HEK293 (cell line): ENCODE measurements around the gene CECR2.

ENCODE experiments used
- CTCF ChIP-seq: fragments of 450-650 bp; formaldehyde crosslinking; IDR thresholded peaks from 2 replicates; pipeline ENCODE4 v1.5.1; 2016; ENCODE audit warnings: missing biosample characterization, missing genetic modification characterization
- HOXA7 ChIP-seq: sonication (generic); formaldehyde crosslinking; IDR thresholded peaks from 2 replicates; pipeline ENCODE4 v1.8.1; 2022; ENCODE audit warnings: missing genetic modification reagents, borderline replicate concordance
- MYNN ChIP-seq: fragments of 450-650 bp; formaldehyde crosslinking; IDR thresholded peaks from 2 replicates; pipeline ENCODE4 v1.5.1; 2016; ENCODE audit warnings: missing biosample characterization, missing genetic modification characterization, borderline replicate concordance
- PRDM10 ChIP-seq: fragments of 450-650 bp; formaldehyde crosslinking; IDR thresholded peaks from 2 replicates; pipeline ENCODE4 v1.5.1; 2016; ENCODE audit warnings: missing biosample characterization, missing genetic modification characterization
- TCF7L2 ChIP-seq: IDR thresholded peaks from 2 replicates; pipeline ENCODE4 v1.6.1; 2011; ENCODE audit warnings: low read depth, mild to moderate bottlenecking, inconsistent platforms, low read length, moderate library complexity, borderline replicate concordance
- ZFP37 ChIP-seq: fragments of 450-650 bp; formaldehyde crosslinking; IDR thresholded peaks from 2 replicates; pipeline ENCODE4 v1.5.1; 2016; ENCODE audit warnings: missing biosample characterization, missing genetic modification characterization
- ZNF146 ChIP-seq: fragments of 450-650 bp; formaldehyde crosslinking; IDR thresholded peaks from 2 replicates; pipeline ENCODE4 v1.5.1; 2016; ENCODE audit warnings: missing biosample characterization, missing genetic modification characterization
- ZNF184 ChIP-seq: fragments of 450-650 bp; IDR thresholded peaks from 2 replicates; pipeline ENCODE4 v1.5.1; 2018; ENCODE audit warnings: missing biosample characterization, mild to moderate bottlenecking, missing genetic modification characterization
- ZNF558 ChIP-seq: fragments of 450-650 bp; formaldehyde crosslinking; IDR thresholded peaks from 2 replicates; pipeline ENCODE4 v1.5.1; 2016; ENCODE audit warnings: missing biosample characterization, missing genetic modification characterization
- ZNF580 ChIP-seq: fragments of 450-650 bp; formaldehyde crosslinking; IDR thresholded peaks from 2 replicates; pipeline ENCODE4 v1.5.1; 2016; ENCODE audit warnings: missing biosample characterization, missing genetic modification characterization
- ZNF660 ChIP-seq: fragments of 450-650 bp; IDR thresholded peaks from 2 replicates; pipeline ENCODE4 v1.5.1; 2018; ENCODE audit warnings: missing biosample characterization, mild to moderate bottlenecking, missing genetic modification characterization
- TF ChIP-seq, protein P1 (sequence below): fragments of 450-650 bp; formaldehyde crosslinking; IDR thresholded peaks from 2 replicates; pipeline ENCODE4 v1.5.1; 2016; ENCODE audit warnings: missing biosample characterization, missing genetic modification characterization
- TF ChIP-seq, protein P2 (sequence below): fragments of 450-650 bp; formaldehyde crosslinking; optimal IDR thresholded peaks from 2 replicates; pipeline ENCODE3; 2016; ENCODE audit warnings: missing biosample characterization, mild to moderate bottlenecking, missing genetic modification characterization

- TF ChIP-seq ZNF558 (tag by site-specific recombination) = no peak
- TF ChIP-seq HOXA7 (CRISPR knock-in tag) = no peak
- no peak for TF ChIP-seq CTCF (tag by site-specific recombination)
- no peak for TF ChIP-seq ZNF660 (tag by site-specific recombination)
- TF ChIP-seq, protein P1, sequence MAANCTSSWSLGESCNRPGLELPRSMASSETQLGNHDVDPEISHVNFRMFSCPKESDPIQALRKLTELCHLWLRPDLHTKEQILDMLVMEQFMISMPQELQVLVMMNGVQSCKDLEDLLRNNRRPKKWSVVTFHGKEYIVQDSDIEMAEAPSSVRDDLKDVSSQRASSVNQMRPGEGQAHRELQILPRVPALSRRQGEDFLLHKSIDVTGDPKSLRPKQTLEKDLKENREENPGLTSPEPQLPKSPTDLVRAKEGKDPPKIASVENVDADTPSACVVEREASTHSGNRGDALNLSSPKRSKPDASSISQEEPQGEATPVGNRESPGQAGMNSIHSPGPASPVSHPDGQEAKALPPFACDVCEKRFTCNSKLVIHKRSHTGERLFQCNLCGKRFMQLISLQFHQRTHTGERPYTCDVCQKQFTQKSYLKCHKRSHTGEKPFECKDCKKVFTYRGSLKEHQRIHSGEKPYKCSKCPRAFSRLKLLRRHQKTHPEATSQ (tag by site-specific recombination) = no peak
- no peak for TF ChIP-seq ZNF146 (tag by site-specific recombination)
- no peak for TF ChIP-seq MYNN (tag by site-specific recombination)
- TF ChIP-seq, protein P2, sequence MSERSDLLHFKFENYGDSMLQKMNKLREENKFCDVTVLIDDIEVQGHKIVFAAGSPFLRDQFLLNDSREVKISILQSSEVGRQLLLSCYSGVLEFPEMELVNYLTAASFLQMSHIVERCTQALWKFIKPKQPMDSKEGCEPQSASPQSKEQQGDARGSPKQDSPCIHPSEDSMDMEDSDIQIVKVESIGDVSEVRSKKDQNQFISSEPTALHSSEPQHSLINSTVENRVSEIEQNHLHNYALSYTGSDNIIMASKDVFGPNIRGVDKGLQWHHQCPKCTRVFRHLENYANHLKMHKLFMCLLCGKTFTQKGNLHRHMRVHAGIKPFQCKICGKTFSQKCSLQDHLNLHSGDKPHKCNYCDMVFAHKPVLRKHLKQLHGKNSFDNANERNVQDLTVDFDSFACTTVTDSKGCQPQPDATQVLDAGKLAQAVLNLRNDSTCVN (tag by site-specific recombination) = no peak
- TF ChIP-seq TCF7L2 = no peak
- no peak for TF ChIP-seq ZNF580 (tag by site-specific recombination)
- TF ChIP-seq ZFP37 (tag by site-specific recombination) = no peak
- TF ChIP-seq PRDM10 = no peak
- no peak for TF ChIP-seq ZNF184 (tag by site-specific recombination)
These were observed 102.8 kb downstream of the CECR2 start for GRCh38 chr22:17471886-17472535.
